ENCODE results near the gene MOB3A.

DNA sequence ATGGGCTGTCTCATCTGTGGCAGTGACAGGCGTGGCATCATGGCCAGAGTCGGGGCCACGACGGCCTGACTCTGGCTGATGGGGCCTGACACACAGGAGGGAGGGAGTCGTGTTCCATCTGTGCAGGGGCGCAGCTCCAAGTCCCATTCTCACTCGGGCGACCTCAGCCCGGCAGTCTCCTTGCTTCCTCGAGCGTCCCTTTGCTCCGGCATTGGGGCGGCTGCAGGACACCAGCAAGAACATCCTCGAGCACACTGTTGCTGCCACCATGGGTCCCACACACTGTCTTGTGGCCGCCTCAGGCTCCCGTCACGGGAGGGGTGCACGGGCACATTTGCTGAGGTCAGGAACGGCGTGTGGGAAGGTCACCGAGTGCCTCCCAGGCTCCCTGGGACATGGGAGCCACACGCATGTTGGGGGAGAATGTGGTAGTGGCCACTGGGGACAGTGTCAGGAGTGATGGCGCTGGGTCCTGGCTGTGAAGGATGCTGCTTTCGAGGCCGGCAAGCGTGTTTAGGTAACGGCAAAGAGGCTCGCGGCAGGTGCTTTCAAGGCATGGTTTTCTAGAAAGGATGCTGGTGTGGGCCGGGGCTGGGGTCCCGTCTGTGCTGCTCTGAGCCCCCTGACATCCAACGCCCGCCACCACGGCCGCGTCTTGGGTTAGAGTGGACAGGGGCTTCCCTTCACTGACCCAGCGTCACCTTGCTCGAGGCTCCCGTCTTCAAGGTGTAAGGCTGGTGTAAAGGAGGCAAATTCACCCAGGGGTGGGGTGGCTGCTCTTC, 4.0 kb upstream of the MOB3A start:
- TF ChIP-seq, protein P1, sequence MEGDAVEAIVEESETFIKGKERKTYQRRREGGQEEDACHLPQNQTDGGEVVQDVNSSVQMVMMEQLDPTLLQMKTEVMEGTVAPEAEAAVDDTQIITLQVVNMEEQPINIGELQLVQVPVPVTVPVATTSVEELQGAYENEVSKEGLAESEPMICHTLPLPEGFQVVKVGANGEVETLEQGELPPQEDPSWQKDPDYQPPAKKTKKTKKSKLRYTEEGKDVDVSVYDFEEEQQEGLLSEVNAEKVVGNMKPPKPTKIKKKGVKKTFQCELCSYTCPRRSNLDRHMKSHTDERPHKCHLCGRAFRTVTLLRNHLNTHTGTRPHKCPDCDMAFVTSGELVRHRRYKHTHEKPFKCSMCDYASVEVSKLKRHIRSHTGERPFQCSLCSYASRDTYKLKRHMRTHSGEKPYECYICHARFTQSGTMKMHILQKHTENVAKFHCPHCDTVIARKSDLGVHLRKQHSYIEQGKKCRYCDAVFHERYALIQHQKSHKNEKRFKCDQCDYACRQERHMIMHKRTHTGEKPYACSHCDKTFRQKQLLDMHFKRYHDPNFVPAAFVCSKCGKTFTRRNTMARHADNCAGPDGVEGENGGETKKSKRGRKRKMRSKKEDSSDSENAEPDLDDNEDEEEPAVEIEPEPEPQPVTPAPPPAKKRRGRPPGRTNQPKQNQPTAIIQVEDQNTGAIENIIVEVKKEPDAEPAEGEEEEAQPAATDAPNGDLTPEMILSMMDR (IDR thresholded peaks at IDR 0.05 in 4 of 5, conservative IDR thresholded peaks at IDR 0.05 in 1 of 5), result no peak
- no peak for TF ChIP-seq POLR2A (IDR thresholded peaks at IDR 0.05)
